Measurements from ENCODE around the gene NCOR2. TPM values are rescaled to one million over a fixed set of nuclear protein-coding genes. Genes with fewer than 3 reads are reported as not detected.

The NCOR2 gene
- total and polyA plus RNA-seq, 2 of the 8 experiments (the other 6 are each of a cell fraction or from before 2014, with no cell fraction given), result 14.8 to 275 TPM

DNA sequence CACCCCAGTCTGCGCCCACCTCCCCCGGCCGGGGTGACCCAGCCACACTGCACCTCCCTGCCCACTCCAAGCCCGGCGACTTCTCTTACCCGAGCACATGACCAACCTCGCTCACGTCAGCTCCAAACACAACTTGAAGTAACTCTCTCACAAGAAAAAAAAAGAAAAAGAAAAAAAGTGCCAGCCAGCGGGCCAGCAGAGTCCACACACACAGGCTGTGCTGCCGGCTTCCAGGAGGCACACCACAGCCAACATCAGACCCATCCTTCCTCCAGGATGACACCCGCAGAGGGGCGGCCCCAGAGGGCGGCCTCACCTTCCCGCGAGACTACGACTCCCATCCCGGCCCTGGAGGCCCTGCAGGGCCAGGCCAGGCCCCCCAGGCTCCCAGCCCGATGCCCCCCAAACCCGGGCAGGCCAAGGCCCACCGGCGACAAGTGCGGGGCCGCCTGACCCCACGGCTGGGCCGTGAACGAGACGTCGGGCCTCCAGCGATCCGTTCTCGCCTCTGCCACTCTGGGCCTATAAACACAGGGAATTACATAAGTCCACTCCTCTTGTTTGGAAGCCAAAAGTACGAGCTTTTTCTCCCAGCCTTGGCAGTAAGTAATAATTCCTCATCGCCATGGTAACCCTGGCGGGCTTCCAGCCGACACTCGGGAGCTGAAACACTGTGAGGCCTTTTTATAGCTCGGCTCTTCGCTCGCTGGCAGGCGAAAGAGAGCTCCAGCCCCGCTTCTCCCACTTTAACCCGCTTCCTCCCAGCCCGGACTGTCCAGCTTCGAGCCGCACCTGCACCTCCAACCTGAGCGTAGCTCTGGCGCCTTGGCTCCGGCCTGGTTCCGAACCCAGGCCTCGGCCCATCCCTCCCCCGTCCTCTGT lies 49.1 kb downstream of the NCOR2 start (continued):
- TF ChIP-seq, protein P1, sequence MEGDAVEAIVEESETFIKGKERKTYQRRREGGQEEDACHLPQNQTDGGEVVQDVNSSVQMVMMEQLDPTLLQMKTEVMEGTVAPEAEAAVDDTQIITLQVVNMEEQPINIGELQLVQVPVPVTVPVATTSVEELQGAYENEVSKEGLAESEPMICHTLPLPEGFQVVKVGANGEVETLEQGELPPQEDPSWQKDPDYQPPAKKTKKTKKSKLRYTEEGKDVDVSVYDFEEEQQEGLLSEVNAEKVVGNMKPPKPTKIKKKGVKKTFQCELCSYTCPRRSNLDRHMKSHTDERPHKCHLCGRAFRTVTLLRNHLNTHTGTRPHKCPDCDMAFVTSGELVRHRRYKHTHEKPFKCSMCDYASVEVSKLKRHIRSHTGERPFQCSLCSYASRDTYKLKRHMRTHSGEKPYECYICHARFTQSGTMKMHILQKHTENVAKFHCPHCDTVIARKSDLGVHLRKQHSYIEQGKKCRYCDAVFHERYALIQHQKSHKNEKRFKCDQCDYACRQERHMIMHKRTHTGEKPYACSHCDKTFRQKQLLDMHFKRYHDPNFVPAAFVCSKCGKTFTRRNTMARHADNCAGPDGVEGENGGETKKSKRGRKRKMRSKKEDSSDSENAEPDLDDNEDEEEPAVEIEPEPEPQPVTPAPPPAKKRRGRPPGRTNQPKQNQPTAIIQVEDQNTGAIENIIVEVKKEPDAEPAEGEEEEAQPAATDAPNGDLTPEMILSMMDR (IDR thresholded peaks at IDR 0.05; ENCODE audit: control extremely low read depth in 1 of 3, insufficient read depth in 1 of 3, low read depth in 1 of 3, low read length in 3 of 3), result no peak
- TF ChIP-seq ASH2L (IDR thresholded peaks at IDR 0.05; ENCODE audit: low read length) (no peak), KDM4A (IDR thresholded peaks at IDR 0.05; ENCODE audit: low read depth, low read length, severe bottlenecking) (no peak)

Measured in H1 (cell line).